HepG2 (cell line): Measurements from ENCODE around the gene CNEP1R1. TPM values are rescaled to one million over a fixed set of nuclear protein-coding genes. Genes with fewer than 3 reads are reported as not detected.
A peak's percentile ranks its signal among the peaks of the same experiment; 100 is the strongest.

Source experiments
- JDP2 ChIP-seq: sonication (generic); formaldehyde crosslinking; IDR thresholded peaks from 2 replicates; pipeline ENCODE4 v1.8.1; 2022; ENCODE audit warnings: missing genetic modification reagents, borderline replicate concordance
- SOX6 ChIP-seq, 2 experiments: fragments of 450-650 bp in 1 of 2; sonication (generic) in 1 of 2; formaldehyde crosslinking in 1 of 2; IDR thresholded peaks; 2 replicates each; pipeline versions ENCODE4 v1.4.0 to v1.6.1; 2017 to 2020; ENCODE audit warnings: antibody characterized with exemption in 1 of 2, mild to moderate bottlenecking in 1 of 2, missing genetic modification reagents in 1 of 2
- SYNCRIP ChIP-seq: fragments of 200-400 bp; formaldehyde crosslinking; IDR thresholded peaks from 2 replicates; pipeline ENCODE4 v1.6.1; 2018; ENCODE audit warnings: mild to moderate bottlenecking, low read depth, low read length; ENCODE audit not compliant: insufficient read depth
- ZFP62 ChIP-seq: sonication (generic); formaldehyde crosslinking; IDR thresholded peaks from 2 replicates; pipeline ENCODE4 v1.4.0; 2020; ENCODE audit warnings: missing genetic modification reagents
- ZNF24 ChIP-seq: fragments of 450-650 bp; IDR thresholded peaks from 2 replicates; pipeline ENCODE4 v1.6.1; 2017; ENCODE audit warnings: antibody characterized with exemption, mild to moderate bottlenecking
- ZNF253 ChIP-seq: sonication (generic); formaldehyde crosslinking; IDR thresholded peaks from 2 replicates; pipeline ENCODE4 v1.8.0; 2022; ENCODE audit warnings: mild to moderate bottlenecking, missing genetic modification reagents, borderline replicate concordance
- polyA plus RNA-seq, 8 experiments: library from polyadenylated mRNA; depleted of rRNA in 3 of 8; stranded (reverse) in 7 of 8; unstranded in 1 of 8; fragments of >200 nt; fragmentation: Illumina TruSeq in 4 of 8; extraction: Trizol in 4 of 8; gene quantifications; 2 replicates each; pipeline versions ENCODE4 v1.2.1 to v1.2.3, GENCODE V29; 2011 to 2016; ENCODE audit warnings: low read depth in 4 of 8, missing spikeins in 1 of 8, mixed read lengths in 1 of 8; ENCODE audit not compliant: insufficient read depth in 1 of 8
- total RNA-seq, 5 experiments: library from RNA; depleted of rRNA; stranded (reverse); fragments of >200 nt; fragmentation: Illumina TruSeq; extraction: Trizol; gene quantifications; 2 replicates each; pipeline ENCODE4 v1.2.3, GENCODE V29; 2016; ENCODE audit warnings: low read depth in 1 of 5
- TF ChIP-seq, protein P1 (sequence below): sonication (generic); formaldehyde crosslinking; IDR thresholded peaks from one replicate; pipeline ENCODE4 v1.5.1; 2020; ENCODE audit warnings: mild to moderate bottlenecking, missing genetic modification reagents; ENCODE audit errors: not compliant biosample characterization
- TF ChIP-seq, protein P2 (sequence below): sonication (generic); formaldehyde crosslinking; IDR thresholded peaks from 2 replicates; pipeline ENCODE4 v1.4.0; 2020; ENCODE audit warnings: missing genetic modification reagents
- TF ChIP-seq, protein P3 (sequence below): sonication (generic); formaldehyde crosslinking; IDR thresholded peaks from 2 replicates; pipeline ENCODE4 v1.8.0; 2022; ENCODE audit warnings: missing genetic modification reagents, mild to moderate bottlenecking, moderate library complexity, borderline replicate concordance
- TF ChIP-seq, protein P4 (sequence below): IDR thresholded peaks from 2 replicates; pipeline ENCODE4 v1.4.0; 2020; ENCODE audit warnings: mild to moderate bottlenecking, missing genetic modification reagents

Gene CNEP1R1
- total and polyA plus RNA-seq, 2 of the 13 experiments (the other 11 are each of a cell fraction or from before 2014, with no cell fraction given), result 23.6 to 26.8 TPM

DNA sequence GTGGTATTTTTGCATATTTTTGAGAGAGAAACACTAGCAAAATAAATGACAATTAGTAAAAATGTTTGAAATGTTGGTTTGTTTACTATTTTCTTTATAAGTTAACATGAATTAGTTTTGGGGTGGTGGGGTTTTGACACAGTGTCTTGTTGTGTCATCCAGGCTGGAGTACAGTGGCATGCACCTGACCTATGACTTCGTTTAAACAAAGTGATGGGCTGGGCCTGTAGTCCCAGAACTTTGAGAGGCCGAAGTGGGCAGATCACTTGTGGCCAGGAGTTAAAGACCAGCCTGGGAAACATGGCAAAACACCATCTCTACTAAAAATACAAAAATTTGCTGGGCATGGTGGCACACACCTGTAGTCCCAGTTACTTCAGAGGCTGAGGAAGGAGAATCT is 22.8 kb downstream of the CNEP1R1 start (continued):
- no peak for TF ChIP-seq ZNF24
- no peak for TF ChIP-seq SOX6 (IDR thresholded peaks at IDR 0.05)
- 0 out of 2 replicates have a peak, but pooled peaks have one; percentile 22 for TF ChIP-seq SOX6 (CRISPR knock-in tag; IDR thresholded peaks at IDR 0.05)
- no peak for TF ChIP-seq ZFP62
- TF ChIP-seq, protein P1, sequence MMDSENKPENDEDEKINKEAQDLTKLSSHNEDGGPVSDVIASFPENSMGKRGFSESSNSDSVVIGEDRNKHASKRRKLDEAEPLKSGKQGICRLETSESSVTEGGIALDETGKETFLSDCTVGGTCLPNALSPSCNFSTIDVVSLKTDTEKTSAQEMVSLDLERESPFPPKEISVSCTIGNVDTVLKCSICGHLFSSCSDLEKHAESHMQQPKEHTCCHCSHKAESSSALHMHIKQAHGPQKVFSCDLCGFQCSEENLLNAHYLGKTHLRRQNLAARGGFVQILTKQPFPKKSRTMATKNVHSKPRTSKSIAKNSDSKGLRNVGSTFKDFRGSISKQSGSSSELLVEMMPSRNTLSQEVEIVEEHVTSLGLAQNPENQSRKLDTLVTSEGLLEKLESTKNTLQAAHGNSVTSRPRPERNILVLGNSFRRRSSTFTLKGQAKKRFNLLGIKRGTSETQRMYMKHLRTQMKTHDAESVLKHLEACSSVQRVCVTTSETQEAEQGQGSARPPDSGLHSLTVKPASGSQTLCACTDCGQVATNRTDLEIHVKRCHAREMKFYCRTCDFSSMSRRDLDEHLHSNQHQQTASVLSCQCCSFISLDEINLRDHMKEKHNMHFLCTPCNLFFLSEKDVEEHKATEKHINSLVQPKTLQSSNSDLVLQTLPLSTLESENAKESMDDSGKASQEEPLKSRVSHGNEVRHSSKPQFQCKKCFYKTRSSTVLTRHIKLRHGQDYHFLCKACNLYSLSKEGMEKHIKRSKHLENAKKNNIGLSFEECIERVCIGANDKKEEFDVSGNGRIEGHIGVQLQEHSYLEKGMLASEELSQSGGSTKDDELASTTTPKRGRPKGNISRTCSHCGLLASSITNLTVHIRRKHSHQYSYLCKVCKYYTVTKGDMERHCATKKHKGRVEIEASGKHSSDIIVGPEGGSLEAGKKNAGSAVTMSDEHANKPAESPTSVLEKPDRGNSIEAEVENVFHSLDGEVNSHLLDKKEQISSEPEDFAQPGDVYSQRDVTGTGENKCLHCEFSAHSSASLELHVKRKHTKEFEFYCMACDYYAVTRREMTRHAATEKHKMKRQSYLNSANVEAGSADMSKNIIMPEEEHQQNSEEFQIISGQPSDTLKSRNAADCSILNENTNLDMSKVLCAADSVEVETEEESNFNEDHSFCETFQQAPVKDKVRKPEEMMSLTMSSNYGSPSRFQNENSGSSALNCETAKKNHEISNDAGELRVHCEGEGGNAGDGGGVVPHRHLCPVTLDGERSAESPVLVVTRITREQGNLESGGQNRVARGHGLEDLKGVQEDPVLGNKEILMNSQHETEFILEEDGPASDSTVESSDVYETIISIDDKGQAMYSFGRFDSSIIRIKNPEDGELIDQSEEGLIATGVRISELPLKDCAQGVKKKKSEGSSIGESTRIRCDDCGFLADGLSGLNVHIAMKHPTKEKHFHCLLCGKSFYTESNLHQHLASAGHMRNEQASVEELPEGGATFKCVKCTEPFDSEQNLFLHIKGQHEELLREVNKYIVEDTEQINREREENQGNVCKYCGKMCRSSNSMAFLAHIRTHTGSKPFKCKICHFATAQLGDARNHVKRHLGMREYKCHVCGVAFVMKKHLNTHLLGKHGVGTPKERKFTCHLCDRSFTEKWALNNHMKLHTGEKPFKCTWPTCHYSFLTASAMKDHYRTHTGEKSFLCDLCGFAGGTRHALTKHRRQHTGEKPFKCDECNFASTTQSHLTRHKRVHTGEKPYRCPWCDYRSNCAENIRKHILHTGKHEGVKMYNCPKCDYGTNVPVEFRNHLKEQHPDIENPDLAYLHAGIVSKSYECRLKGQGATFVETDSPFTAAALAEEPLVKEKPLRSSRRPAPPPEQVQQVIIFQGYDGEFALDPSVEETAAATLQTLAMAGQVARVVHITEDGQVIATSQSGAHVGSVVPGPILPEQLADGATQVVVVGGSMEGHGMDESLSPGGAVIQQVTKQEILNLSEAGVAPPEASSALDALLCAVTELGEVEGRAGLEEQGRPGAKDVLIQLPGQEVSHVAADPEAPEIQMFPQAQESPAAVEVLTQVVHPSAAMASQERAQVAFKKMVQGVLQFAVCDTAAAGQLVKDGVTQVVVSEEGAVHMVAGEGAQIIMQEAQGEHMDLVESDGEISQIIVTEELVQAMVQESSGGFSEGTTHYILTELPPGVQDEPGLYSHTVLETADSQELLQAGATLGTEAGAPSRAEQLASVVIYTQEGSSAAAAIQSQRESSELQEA, result no peak
- TF ChIP-seq, protein P2, sequence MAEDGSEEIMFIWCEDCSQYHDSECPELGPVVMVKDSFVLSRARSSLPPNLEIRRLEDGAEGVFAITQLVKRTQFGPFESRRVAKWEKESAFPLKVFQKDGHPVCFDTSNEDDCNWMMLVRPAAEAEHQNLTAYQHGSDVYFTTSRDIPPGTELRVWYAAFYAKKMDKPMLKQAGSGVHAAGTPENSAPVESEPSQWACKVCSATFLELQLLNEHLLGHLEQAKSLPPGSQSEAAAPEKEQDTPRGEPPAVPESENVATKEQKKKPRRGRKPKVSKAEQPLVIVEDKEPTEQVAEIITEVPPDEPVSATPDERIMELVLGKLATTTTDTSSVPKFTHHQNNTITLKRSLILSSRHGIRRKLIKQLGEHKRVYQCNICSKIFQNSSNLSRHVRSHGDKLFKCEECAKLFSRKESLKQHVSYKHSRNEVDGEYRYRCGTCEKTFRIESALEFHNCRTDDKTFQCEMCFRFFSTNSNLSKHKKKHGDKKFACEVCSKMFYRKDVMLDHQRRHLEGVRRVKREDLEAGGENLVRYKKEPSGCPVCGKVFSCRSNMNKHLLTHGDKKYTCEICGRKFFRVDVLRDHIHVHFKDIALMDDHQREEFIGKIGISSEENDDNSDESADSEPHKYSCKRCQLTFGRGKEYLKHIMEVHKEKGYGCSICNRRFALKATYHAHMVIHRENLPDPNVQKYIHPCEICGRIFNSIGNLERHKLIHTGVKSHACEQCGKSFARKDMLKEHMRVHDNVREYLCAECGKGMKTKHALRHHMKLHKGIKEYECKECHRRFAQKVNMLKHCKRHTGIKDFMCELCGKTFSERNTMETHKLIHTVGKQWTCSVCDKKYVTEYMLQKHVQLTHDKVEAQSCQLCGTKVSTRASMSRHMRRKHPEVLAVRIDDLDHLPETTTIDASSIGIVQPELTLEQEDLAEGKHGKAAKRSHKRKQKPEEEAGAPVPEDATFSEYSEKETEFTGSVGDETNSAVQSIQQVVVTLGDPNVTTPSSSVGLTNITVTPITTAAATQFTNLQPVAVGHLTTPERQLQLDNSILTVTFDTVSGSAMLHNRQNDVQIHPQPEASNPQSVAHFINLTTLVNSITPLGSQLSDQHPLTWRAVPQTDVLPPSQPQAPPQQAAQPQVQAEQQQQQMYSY (CRISPR knock-in tag), result no peak
- TF ChIP-seq, protein P3, sequence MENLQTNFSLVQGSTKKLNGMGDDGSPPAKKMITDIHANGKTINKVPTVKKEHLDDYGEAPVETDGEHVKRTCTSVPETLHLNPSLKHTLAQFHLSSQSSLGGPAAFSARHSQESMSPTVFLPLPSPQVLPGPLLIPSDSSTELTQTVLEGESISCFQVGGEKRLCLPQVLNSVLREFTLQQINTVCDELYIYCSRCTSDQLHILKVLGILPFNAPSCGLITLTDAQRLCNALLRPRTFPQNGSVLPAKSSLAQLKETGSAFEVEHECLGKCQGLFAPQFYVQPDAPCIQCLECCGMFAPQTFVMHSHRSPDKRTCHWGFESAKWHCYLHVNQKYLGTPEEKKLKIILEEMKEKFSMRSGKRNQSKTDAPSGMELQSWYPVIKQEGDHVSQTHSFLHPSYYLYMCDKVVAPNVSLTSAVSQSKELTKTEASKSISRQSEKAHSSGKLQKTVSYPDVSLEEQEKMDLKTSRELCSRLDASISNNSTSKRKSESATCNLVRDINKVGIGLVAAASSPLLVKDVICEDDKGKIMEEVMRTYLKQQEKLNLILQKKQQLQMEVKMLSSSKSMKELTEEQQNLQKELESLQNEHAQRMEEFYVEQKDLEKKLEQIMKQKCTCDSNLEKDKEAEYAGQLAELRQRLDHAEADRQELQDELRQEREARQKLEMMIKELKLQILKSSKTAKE (CRISPR knock-in tag), result no peak
- TF ChIP-seq, protein P4, sequence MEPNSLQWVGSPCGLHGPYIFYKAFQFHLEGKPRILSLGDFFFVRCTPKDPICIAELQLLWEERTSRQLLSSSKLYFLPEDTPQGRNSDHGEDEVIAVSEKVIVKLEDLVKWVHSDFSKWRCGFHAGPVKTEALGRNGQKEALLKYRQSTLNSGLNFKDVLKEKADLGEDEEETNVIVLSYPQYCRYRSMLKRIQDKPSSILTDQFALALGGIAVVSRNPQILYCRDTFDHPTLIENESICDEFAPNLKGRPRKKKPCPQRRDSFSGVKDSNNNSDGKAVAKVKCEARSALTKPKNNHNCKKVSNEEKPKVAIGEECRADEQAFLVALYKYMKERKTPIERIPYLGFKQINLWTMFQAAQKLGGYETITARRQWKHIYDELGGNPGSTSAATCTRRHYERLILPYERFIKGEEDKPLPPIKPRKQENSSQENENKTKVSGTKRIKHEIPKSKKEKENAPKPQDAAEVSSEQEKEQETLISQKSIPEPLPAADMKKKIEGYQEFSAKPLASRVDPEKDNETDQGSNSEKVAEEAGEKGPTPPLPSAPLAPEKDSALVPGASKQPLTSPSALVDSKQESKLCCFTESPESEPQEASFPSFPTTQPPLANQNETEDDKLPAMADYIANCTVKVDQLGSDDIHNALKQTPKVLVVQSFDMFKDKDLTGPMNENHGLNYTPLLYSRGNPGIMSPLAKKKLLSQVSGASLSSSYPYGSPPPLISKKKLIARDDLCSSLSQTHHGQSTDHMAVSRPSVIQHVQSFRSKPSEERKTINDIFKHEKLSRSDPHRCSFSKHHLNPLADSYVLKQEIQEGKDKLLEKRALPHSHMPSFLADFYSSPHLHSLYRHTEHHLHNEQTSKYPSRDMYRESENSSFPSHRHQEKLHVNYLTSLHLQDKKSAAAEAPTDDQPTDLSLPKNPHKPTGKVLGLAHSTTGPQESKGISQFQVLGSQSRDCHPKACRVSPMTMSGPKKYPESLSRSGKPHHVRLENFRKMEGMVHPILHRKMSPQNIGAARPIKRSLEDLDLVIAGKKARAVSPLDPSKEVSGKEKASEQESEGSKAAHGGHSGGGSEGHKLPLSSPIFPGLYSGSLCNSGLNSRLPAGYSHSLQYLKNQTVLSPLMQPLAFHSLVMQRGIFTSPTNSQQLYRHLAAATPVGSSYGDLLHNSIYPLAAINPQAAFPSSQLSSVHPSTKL (CRISPR knock-in tag), result 0 out of 2 replicates have a peak, but pooled peaks have one; percentile 10
- no peak for TF ChIP-seq SYNCRIP
- TF ChIP-seq ZNF253 (CRISPR knock-in tag), result no peak
- TF ChIP-seq JDP2, result no peak
